ENCODE data around the gene NPEPPS.

Gene NPEPPS

DNA sequence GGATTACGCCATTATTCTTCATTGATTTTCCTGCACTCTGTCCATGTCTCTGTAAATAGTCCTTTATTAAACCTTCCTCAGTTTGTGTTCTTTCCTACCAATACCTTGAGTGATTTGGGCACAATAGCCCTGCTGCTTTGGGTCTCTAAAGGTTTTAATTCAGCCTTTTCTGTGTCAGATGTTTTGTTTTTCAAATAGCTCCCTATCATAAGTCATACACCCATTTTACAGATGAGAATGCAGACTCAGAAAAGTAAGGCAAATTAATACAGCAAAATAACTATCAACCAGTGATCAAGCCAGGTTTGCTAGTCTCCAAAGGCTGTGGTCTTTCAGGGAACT is 93.8 kb downstream of the NPEPPS start:
- Histone ChIP-seq H3K4ac (ENCODE audit: low read depth, low read length) (no peak overlapping the region), H2BK15ac (replicated peaks; ENCODE audit: low read depth) (no peak overlapping the region)

DNA sequence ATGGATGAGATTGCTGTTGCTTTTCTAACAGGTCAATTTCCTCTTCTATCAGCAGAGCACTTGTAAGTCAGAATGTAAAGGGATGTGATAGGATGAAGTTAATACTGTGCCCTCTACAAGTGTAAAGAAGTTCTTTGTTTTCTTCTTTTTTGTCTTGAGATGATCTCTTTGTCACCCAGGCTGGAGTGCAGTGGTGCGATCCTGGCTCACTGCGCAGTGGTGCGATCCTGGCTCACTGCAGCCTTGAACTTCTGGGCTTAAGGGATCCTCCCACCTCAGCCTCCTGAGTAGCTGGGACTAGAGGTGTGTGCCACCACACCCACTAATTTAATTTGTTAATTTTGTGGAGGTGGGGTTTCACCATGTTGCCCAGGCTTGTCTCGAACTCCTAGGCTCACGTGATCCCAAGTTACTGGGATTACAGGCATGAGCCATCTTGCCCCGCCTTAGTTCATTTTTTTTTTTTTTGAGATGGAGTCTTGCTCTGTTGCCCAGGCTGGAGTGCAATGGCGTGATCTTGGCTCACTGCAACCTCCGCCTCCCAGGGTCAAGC is 97.2 kb downstream of the NPEPPS start:
- no peaks in the 10 kb centered on the region for H3K27me3 ChIP-seq (ENCODE audit: insufficient read depth, low read length, poor library complexity)
- H3K4ac ChIP-seq (ENCODE audit: low read depth, low read length) = no peak overlapping the region
- H3K79me1 ChIP-seq (ENCODE audit: low read length) = no peaks in the 10 kb centered on the region
- H4K8ac ChIP-seq (ENCODE audit: low read depth, low read length) = no peak overlapping the region
- no CpG with 5 or more reads among the region's 8 CpGs for WGBS (ENCODE audit: extremely low coverage, insufficient coverage, low lambda C conversion rate)
- no peaks in the 10 kb centered on the region for H3K4me1 ChIP-seq (ENCODE audit: control insufficient read depth, low read depth, low read length)
- H2BK15ac ChIP-seq (replicated peaks; ENCODE audit: low read depth) = no peak overlapping the region
- no peak overlapping the region for H3K56ac ChIP-seq (ENCODE audit: low read length)
- H3K27ac ChIP-seq (ENCODE audit: low read depth, low read length) = no peak overlapping the region
- no peak for DNase-seq
- no peak overlapping the region for H3K4me2 ChIP-seq (ENCODE audit: low read length)
- H2BK5ac ChIP-seq (ENCODE audit: low read length) = no peak overlapping the region
- H2AK5ac ChIP-seq (ENCODE audit: low read length) = no peak overlapping the region
- no peak overlapping the region for H3K18ac ChIP-seq (ENCODE audit: low read length)
- no peak overlapping the region for H3K9ac ChIP-seq (ENCODE audit: low read length)
- H3K36me3 ChIP-seq (ENCODE audit: control insufficient read depth, insufficient read depth, low read length) = peaks cover 3% of the 10 kb centered on the region
- no peak overlapping the region for H3K4me3 ChIP-seq (ENCODE audit: low read length)
- no peaks in the 10 kb centered on the region for H3K79me2 ChIP-seq (ENCODE audit: control insufficient read depth, insufficient read depth, low read length)
- no peak overlapping the region for H4K5ac ChIP-seq (ENCODE audit: low read length)
- H2BK120ac ChIP-seq (ENCODE audit: low read depth, low read length) = no peak overlapping the region
- H3K23ac ChIP-seq (ENCODE audit: low read length) = no peak overlapping the region

More for the DNA sequence above, 93.8 kb downstream of the NPEPPS start:
- H2BK120ac ChIP-seq (ENCODE audit: low read depth, low read length) = no peak overlapping the region
- H3K23ac ChIP-seq (ENCODE audit: low read length) = no peak overlapping the region
- no peak overlapping the region for H4K8ac ChIP-seq (ENCODE audit: low read depth, low read length)
- peaks cover 2% of the 10 kb centered on the region for H3K4me1 ChIP-seq (ENCODE audit: control insufficient read depth, low read depth, low read length)
- H3K79me2 ChIP-seq (ENCODE audit: control insufficient read depth, insufficient read depth, low read length) = no peaks in the 10 kb centered on the region
- no peak overlapping the region for H3K4me3 ChIP-seq (ENCODE audit: low read length)
- no peak overlapping the region for H3K4me2 ChIP-seq (ENCODE audit: low read length)
- no peak overlapping the region for H3K9ac ChIP-seq (ENCODE audit: low read length)
- no peak overlapping the region for H3K56ac ChIP-seq (ENCODE audit: low read length)
- no peaks in the 10 kb centered on the region for H3K79me1 ChIP-seq (ENCODE audit: low read length)
- WGBS (ENCODE audit: extremely low coverage, insufficient coverage, low lambda C conversion rate) = no CpG with 5 or more reads among the region's 1 CpG
- peaks cover 3% of the 10 kb centered on the region for H3K36me3 ChIP-seq (ENCODE audit: control insufficient read depth, insufficient read depth, low read length)
- DNase-seq = no peak
- H3K27ac ChIP-seq (ENCODE audit: low read depth, low read length) = no peak overlapping the region
- H2BK5ac ChIP-seq (ENCODE audit: low read length) = no peak overlapping the region
- H4K5ac ChIP-seq (ENCODE audit: low read length) = no peak overlapping the region
- H2AK5ac ChIP-seq (ENCODE audit: low read length) = no peak overlapping the region
- H3K27me3 ChIP-seq (ENCODE audit: insufficient read depth, low read length, poor library complexity) = no peaks in the 10 kb centered on the region
- H3K18ac ChIP-seq (ENCODE audit: low read length) = no peak overlapping the region

DNA sequence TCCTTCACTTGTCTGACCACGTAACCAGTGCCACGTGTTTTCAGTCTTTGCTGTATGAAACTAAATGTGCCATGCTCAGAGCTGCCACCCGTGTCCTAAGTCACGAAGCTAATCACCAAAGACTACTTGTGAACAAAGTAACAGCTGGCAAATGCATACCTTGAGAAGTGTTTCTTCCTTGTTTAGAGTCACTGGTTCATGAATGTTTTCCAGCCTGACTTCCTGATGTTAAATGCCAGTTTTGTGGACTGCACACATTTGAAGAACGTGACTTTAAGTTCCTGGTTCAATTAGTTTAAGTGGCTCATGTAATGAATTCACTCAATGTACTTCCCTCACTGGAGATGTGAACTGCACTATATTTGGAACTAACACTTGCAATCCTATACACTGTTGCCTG is 98.9 kb downstream of the NPEPPS start:
- Histone ChIP-seq H2BK15ac (replicated peaks; ENCODE audit: low read depth) (no peak overlapping the region), H3K23ac (ENCODE audit: low read length) (no peak overlapping the region), H2BK120ac (ENCODE audit: low read depth, low read length) (no peak overlapping the region), H3K4ac (ENCODE audit: low read depth, low read length) (no peak overlapping the region), H4K5ac (ENCODE audit: low read length) (no peak overlapping the region), H3K79me1 (ENCODE audit: low read length) (no peaks in the 10 kb centered on the region), H3K36me3 (ENCODE audit: control insufficient read depth, insufficient read depth, low read length) (no peaks in the 10 kb centered on the region), H3K4me2 (ENCODE audit: low read length) (no peak overlapping the region), H3K56ac (ENCODE audit: low read length) (no peak overlapping the region), H3K9ac (ENCODE audit: low read length) (no peak overlapping the region), H3K27me3 (ENCODE audit: insufficient read depth, low read length, poor library complexity) (no peaks in the 10 kb centered on the region), H3K4me1 (ENCODE audit: control insufficient read depth, low read depth, low read length) (no peaks in the 10 kb centered on the region), H3K4me3 (ENCODE audit: low read length) (no peak overlapping the region), H4K8ac (ENCODE audit: low read depth, low read length) (no peak overlapping the region), H2AK5ac (ENCODE audit: low read length) (no peak overlapping the region), H3K79me2 (ENCODE audit: control insufficient read depth, insufficient read depth, low read length) (no peaks in the 10 kb centered on the region), H3K27ac (ENCODE audit: low read depth, low read length) (no peak overlapping the region), H3K18ac (ENCODE audit: low read length) (no peak overlapping the region), H2BK5ac (ENCODE audit: low read length) (no peak overlapping the region)
- no CpG with 5 or more reads among the region's 5 CpGs for WGBS (ENCODE audit: extremely low coverage, insufficient coverage, low lambda C conversion rate)
- DNase-seq = no peak

- H2AK5ac ChIP-seq (ENCODE audit: low read length) = no peak overlapping the region
- no peaks in the 10 kb centered on the region for H3K79me2 ChIP-seq (ENCODE audit: control insufficient read depth, insufficient read depth, low read length)
- no peaks in the 10 kb centered on the region for H3K27me3 ChIP-seq (ENCODE audit: insufficient read depth, low read length, poor library complexity)
- H3K18ac ChIP-seq (ENCODE audit: low read length) = no peak overlapping the region
- H3K4me2 ChIP-seq (ENCODE audit: low read length) = no peak overlapping the region
- no peak overlapping the region for H2BK120ac ChIP-seq (ENCODE audit: low read depth, low read length)
- no CpG with 5 or more reads among the region's 2 CpGs for WGBS (ENCODE audit: extremely low coverage, insufficient coverage, low lambda C conversion rate)
- H3K23ac ChIP-seq (ENCODE audit: low read length) = no peak overlapping the region
- H4K8ac ChIP-seq (ENCODE audit: low read depth, low read length) = no peak overlapping the region
- H4K5ac ChIP-seq (ENCODE audit: low read length) = no peak overlapping the region
- H3K4ac ChIP-seq (ENCODE audit: low read depth, low read length) = no peak overlapping the region
- H3K4me3 ChIP-seq (ENCODE audit: low read length) = no peak overlapping the region
- no peak overlapping the region for H2BK15ac ChIP-seq (replicated peaks; ENCODE audit: low read depth)
- no peaks in the 10 kb centered on the region for H3K79me1 ChIP-seq (ENCODE audit: low read length)
- DNase-seq = no peak
- H3K36me3 ChIP-seq (ENCODE audit: control insufficient read depth, insufficient read depth, low read length) = no peaks in the 10 kb centered on the region
- no peaks in the 10 kb centered on the region for H3K4me1 ChIP-seq (ENCODE audit: control insufficient read depth, low read depth, low read length)
- no peak overlapping the region for H3K9ac ChIP-seq (ENCODE audit: low read length)
- H3K56ac ChIP-seq (ENCODE audit: low read length) = no peak overlapping the region
- H2BK5ac ChIP-seq (ENCODE audit: low read length) = no peak overlapping the region
- no peak overlapping the region for H3K27ac ChIP-seq (ENCODE audit: low read depth, low read length)
Observed at GRCh38 chr17:47630614-47631013, 99.7 kb downstream of the NPEPPS start.

DNA sequence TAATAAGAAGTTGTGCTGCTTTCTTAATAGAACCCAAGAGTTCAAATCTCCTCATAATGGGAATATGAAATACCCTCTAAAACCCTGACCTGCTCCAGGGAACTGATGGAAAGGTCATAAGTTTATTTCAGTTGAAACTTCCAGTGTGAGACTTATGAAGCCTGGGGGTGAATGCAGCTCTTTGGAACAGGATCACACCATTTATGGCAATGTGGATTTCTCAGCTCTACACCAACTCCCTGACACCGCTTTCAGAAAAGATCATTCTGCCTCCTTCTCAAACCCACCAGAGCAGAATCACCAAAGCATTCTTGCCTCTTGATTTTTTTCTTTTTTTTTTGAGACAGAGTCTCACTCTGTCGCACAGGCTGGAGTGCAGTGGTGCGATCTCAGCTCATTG is 102.1 kb downstream of the NPEPPS start:
- H2AK5ac ChIP-seq (ENCODE audit: low read length) = no peak overlapping the region
- H2BK120ac ChIP-seq (ENCODE audit: low read depth, low read length) = no peak overlapping the region
- H3K79me2 ChIP-seq (ENCODE audit: control insufficient read depth, insufficient read depth, low read length) = no peaks in the 10 kb centered on the region
- no peak overlapping the region for H2BK5ac ChIP-seq (ENCODE audit: low read length)
- no peak overlapping the region for H2BK15ac ChIP-seq (replicated peaks; ENCODE audit: low read depth)
- no peak overlapping the region for H3K56ac ChIP-seq (ENCODE audit: low read length)
- no peaks in the 10 kb centered on the region for H3K36me3 ChIP-seq (ENCODE audit: control insufficient read depth, insufficient read depth, low read length)
- no peak overlapping the region for H4K8ac ChIP-seq (ENCODE audit: low read depth, low read length)
- no peak for DNase-seq
- H3K18ac ChIP-seq (ENCODE audit: low read length) = no peak overlapping the region
- H3K9ac ChIP-seq (ENCODE audit: low read length) = no peak overlapping the region
- H3K4me1 ChIP-seq (ENCODE audit: control insufficient read depth, low read depth, low read length) = no peaks in the 10 kb centered on the region
- no peak overlapping the region for H3K27ac ChIP-seq (ENCODE audit: low read depth, low read length)
- H3K4ac ChIP-seq (ENCODE audit: low read depth, low read length) = no peak overlapping the region
- H3K23ac ChIP-seq (ENCODE audit: low read length) = no peak overlapping the region
- H3K27me3 ChIP-seq (ENCODE audit: insufficient read depth, low read length, poor library complexity) = no peaks in the 10 kb centered on the region
- no peak overlapping the region for H4K5ac ChIP-seq (ENCODE audit: low read length)
- H3K79me1 ChIP-seq (ENCODE audit: low read length) = no peaks in the 10 kb centered on the region
- H3K4me2 ChIP-seq (ENCODE audit: low read length) = no peak overlapping the region
- WGBS (ENCODE audit: extremely low coverage, insufficient coverage, low lambda C conversion rate) = no CpG with 5 or more reads among the region's 3 CpGs
- no peak overlapping the region for H3K4me3 ChIP-seq (ENCODE audit: low read length)

DNA sequence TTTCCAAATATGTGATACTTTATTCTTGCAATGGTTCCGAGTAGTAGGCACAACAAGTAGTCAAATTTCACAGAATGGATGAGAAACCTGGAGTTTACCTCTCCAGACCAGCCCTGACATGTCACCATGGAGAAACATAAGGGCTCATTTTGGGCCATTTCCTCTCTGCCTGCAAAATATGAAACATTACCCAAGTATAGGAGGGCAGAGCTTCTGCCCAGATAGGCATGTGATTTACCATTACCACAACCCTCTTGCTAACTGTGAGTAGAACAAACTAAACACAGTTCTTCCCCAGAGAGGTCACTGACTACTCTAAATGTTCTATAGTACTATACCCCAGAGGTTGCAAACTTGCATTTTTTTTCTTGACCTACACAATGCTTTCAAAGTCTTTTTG is 103.1 kb downstream of the NPEPPS start:
- Histone ChIP-seq H3K79me1 (ENCODE audit: low read length) (no peaks in the 10 kb centered on the region), H3K27ac (ENCODE audit: low read depth, low read length) (no peak overlapping the region), H3K4me2 (ENCODE audit: low read length) (no peak overlapping the region), H4K8ac (ENCODE audit: low read depth, low read length) (no peak overlapping the region), H2BK120ac (ENCODE audit: low read depth, low read length) (no peak overlapping the region), H2AK5ac (ENCODE audit: low read length) (no peak overlapping the region), H3K4ac (ENCODE audit: low read depth, low read length) (no peak overlapping the region), H3K4me1 (ENCODE audit: control insufficient read depth, low read depth, low read length) (no peaks in the 10 kb centered on the region), H4K5ac (ENCODE audit: low read length) (no peak overlapping the region), H2BK5ac (ENCODE audit: low read length) (no peak overlapping the region), H3K18ac (ENCODE audit: low read length) (no peak overlapping the region), H2BK15ac (replicated peaks; ENCODE audit: low read depth) (no peak overlapping the region), H3K4me3 (ENCODE audit: low read length) (no peak overlapping the region), H3K23ac (ENCODE audit: low read length) (no peak overlapping the region), H3K79me2 (ENCODE audit: control insufficient read depth, insufficient read depth, low read length) (no peaks in the 10 kb centered on the region), H3K56ac (ENCODE audit: low read length) (no peak overlapping the region), H3K27me3 (ENCODE audit: insufficient read depth, low read length, poor library complexity) (no peaks in the 10 kb centered on the region), H3K9ac (ENCODE audit: low read length) (no peak overlapping the region), H3K36me3 (ENCODE audit: control insufficient read depth, insufficient read depth, low read length) (no peaks in the 10 kb centered on the region)
- WGBS (ENCODE audit: extremely low coverage, insufficient coverage, low lambda C conversion rate) = no CpG with 5 or more reads among the region's 1 CpG
- no peak for DNase-seq
